Measurements from ENCODE around the gene B4GALNT4. TPM values are rescaled to one million over a fixed set of nuclear protein-coding genes. Genes with fewer than 3 reads are reported as not detected.
"Not testable (repeated sequence)": the region's sequence is repeated elsewhere in the genome, so short reads cannot be mapped to it uniquely, and the experiment has no call there.

The B4GALNT4 gene
- total RNA-seq = 1.5 TPM
- long read RNA-seq, partial matches to known transcripts = 1 of 1 reads
- long read RNA-seq, other reads (novel, unspliced or antisense) = 0 of 1 reads

DNA sequence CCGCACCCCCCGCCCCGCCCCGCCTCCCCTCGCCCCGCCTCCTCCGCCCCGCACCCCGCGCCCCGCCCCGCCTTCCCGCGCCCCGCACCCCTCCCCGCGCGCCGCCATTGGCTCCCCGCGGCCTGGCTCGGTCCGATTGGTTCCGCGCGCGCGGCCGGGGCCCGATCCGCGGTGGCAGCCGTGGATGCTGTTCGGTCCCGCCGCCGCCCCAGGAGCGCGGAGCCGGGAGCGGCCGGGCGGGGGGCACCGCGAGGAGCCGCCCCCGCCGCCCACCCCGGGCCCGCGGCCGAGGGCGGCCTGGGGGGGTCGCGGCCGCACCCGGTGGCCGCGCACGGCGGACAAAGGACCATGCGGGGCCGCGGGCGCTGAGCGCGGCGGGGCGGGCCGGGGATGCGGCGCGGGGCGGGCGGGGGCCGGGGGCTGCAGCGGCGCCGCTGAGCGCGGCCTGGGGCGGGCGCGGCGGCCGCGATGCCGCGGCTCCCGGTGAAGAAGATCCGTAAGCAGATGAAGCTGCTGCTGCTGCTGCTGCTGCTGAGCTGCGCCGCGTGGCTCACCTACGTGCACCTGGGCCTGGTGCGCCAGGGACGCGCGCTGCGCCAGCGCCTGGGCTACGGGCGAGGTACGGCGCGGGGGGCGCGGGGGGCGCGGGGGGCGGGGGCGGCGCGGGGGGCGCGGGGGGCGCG is at the start of gene B4GALNT4:
TSS of gene B4GALNT4 (plus strand) at position 164 of the 683 bp plus-strand sequence. CDS start at position 469, 305 bp downstream.
- TF ChIP-seq, protein P1, sequence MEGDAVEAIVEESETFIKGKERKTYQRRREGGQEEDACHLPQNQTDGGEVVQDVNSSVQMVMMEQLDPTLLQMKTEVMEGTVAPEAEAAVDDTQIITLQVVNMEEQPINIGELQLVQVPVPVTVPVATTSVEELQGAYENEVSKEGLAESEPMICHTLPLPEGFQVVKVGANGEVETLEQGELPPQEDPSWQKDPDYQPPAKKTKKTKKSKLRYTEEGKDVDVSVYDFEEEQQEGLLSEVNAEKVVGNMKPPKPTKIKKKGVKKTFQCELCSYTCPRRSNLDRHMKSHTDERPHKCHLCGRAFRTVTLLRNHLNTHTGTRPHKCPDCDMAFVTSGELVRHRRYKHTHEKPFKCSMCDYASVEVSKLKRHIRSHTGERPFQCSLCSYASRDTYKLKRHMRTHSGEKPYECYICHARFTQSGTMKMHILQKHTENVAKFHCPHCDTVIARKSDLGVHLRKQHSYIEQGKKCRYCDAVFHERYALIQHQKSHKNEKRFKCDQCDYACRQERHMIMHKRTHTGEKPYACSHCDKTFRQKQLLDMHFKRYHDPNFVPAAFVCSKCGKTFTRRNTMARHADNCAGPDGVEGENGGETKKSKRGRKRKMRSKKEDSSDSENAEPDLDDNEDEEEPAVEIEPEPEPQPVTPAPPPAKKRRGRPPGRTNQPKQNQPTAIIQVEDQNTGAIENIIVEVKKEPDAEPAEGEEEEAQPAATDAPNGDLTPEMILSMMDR (IDR thresholded peaks at IDR 0.05; ENCODE audit: borderline replicate concordance) = no peak
- Histone ChIP-seq H3K27me3 (ENCODE audit: low read depth) (peaks cover 82% of the 10 kb centered on the region), H3K4me1 (peaks cover 11% of the 10 kb centered on the region), H3K4me3 (peak within 1 kb of the TSS; percentile 48), H3K36me3 (no peaks in the 10 kb centered on the region), H3K27ac (replicated peaks) (no peak within 1 kb of the TSS), H3K9me3 (replicated peaks) (no peaks in the 10 kb centered on the region)
- intact Hi-C loops (cut with micrococcal nuclease) = no loop called here
- DNase-seq = peak; percentile 22

DNA sequence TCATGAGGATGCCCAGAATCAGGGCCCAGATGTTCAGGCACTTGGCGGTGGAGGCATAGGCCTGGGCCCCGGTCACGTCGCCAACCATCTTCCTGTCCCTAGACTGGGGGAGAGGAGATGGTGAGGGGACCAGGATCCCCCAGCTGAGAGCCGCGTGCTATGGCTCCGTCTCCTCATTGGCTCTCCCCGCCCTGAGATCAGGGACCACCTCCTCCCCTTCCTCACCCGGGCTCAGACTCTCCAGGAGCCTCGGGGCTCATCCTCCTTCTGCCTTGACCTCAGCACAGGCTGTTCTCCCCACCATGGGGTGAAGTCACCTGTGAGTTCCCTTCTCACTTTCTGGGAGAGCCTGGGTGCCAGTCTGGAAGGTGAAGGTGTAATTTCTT is 49.4 kb upstream of the B4GALNT4 start:
- DNase-seq; H3K36me3 ChIP-seq; intact Hi-C loops (cut with micrococcal nuclease); H3K9me3 ChIP-seq (replicated peaks): not testable (repeated sequence)
- peaks cover 47% of the 10 kb centered on the region for H3K4me1 ChIP-seq
- peaks cover 31% of the 10 kb centered on the region for H3K27me3 ChIP-seq (ENCODE audit: low read depth)
- H3K4me3 ChIP-seq = peak overlapping the region; percentile 87
- peak overlapping the region; percentile 98 for H3K27ac ChIP-seq (replicated peaks)

DNA sequence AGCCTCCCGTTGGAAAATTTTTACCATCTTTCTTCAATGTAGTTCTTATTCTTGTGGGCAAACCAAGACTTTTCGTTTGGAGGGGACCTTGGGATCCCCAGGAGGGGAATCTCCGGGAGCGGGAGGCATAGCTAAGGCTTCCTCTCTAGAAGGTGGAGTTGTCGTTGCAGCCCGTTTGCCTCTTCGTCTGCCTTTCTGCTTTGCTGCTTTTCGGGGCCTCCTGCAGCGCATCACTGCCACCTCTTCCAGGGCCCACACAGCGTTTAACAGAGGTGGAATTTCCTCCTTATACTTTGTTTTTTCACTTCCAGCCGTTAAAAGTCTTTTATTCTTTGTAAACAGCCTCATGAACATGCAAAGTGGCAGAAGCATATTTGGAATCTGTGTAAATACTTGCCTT is 45.1 kb upstream of the B4GALNT4 start:
- Histone ChIP-seq H3K4me1 (peaks cover 52% of the 10 kb centered on the region), H3K4me3 (peak overlapping the region; percentile 46), H3K27me3 (ENCODE audit: low read depth) (peaks cover 10% of the 10 kb centered on the region), H3K9me3 (replicated peaks) (no peaks in the 10 kb centered on the region), H3K27ac (replicated peaks) (peak overlapping the region; percentile 97), H3K36me3 (no peaks in the 10 kb centered on the region)
- no peak for DNase-seq
- intact Hi-C loops (cut with micrococcal nuclease) = no loop called here
- TF ChIP-seq, protein P1 (IDR thresholded peaks at IDR 0.05; ENCODE audit: borderline replicate concordance) = no peak

GRCh38 chr11:324593-325517 is 44.4 kb upstream of the B4GALNT4 start:
- Histone ChIP-seq H3K4me3 (peak overlapping the region; percentile 46), H3K27ac (replicated peaks) (peak overlapping the region; percentile 97), H3K4me1 (peaks cover 52% of the 10 kb centered on the region)
- H3K9me3 ChIP-seq (replicated peaks); H3K36me3 ChIP-seq; intact Hi-C loops (cut with micrococcal nuclease); H3K27me3 ChIP-seq (ENCODE audit: low read depth); DNase-seq: not testable (repeated sequence)

DNA sequence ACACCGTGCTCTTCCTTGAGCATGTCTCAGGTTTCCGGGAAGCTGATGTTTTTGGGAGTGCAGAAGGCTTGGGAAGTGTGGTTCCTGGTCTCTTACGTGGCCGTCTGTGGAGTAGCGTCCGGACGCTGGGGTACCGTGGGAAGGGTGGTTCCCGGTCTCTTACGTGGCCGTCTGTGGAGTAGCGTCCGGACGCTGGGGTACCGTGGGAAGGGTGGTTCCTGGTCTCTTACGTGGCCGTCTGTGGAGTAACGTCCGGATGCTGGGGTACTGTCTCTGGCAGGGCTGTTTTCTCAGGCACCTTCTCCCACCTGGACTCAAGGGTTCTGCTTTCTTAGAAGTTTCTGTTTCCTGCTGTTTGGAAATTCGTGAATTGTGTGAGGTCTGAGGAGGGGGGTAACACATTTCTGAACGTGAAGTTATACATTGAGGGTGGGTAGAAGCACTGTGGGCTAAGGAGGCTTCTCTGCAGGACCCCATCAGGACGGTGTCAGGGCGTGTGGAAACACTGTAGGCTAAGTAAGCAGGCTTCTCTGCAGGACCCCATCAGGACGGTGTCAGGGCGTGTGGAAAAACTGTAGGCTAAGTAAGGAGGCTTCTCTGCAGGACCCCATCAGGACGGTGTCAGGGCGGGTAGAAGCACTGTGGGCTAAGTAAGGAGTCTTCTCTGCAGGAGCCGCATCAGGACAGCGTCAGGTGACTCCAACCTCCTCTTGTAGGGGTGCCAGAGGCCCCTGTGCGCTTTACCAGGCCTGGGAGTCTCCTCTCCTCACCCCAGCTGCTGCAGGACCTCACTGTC is 43.3 kb upstream of the B4GALNT4 start:
- H3K4me3 ChIP-seq = peak overlapping the region; percentile 46

GRCh38 chr11:326592-326841 is 42.8 kb upstream of the B4GALNT4 start:
- Histone ChIP-seq H3K4me1 (peaks cover 48% of the 10 kb centered on the region), H3K27ac (replicated peaks) (peak overlapping the region; percentile 97)
- intact Hi-C loops (cut with micrococcal nuclease) = no loop called here

More for the DNA sequence above, 43.3 kb upstream of the B4GALNT4 start:
- Histone ChIP-seq H3K4me1 (peaks cover 48% of the 10 kb centered on the region), H3K27ac (replicated peaks) (peak overlapping the region; percentile 97), H3K36me3 (no peaks in the 10 kb centered on the region), H3K9me3 (replicated peaks) (no peaks in the 10 kb centered on the region), H3K27me3 (ENCODE audit: low read depth) (peaks cover 7% of the 10 kb centered on the region)
- intact Hi-C loops (cut with micrococcal nuclease) = no loop called here
- DNase-seq = no peak
- TF ChIP-seq, protein P1 (IDR thresholded peaks at IDR 0.05; ENCODE audit: borderline replicate concordance) = no peak

More at GRCh38 chr11:326592-326841, 42.8 kb upstream of the B4GALNT4 start:
- Histone ChIP-seq H3K27me3 (ENCODE audit: low read depth) (peaks cover 7% of the 10 kb centered on the region), H3K4me3 (peak overlapping the region; percentile 46), H3K9me3 (replicated peaks) (no peaks in the 10 kb centered on the region), H3K36me3 (no peaks in the 10 kb centered on the region)
- no peak for DNase-seq
- TF ChIP-seq, protein P1 (IDR thresholded peaks at IDR 0.05; ENCODE audit: borderline replicate concordance) = no peak
